Vagina (tissue), 2 donors: ENCODE results near the gene IFNW1.

Experiments
- POLR2A ChIP-seq, 2 donors: fragments of 450-650 bp; IDR thresholded peaks; one replicate each; pipeline ENCODE4 v1.6.1; 2017; ENCODE audit warnings: antibody characterized with exemption in 2 of 2, mild to moderate bottlenecking in 2 of 2, moderate library complexity in 2 of 2
- POLR2AphosphoS5 ChIP-seq, 2 donors: sonication (generic); formaldehyde crosslinking; IDR thresholded peaks; one replicate each; pipeline ENCODE4 v1.9.0; 2017; ENCODE audit warnings: antibody characterized with exemption in 2 of 2, mild to moderate bottlenecking in 2 of 2, low read depth in 1 of 2; ENCODE audit not compliant: insufficient read depth in 1 of 2
- TF ChIP-seq, protein P1 (sequence below), 3 experiments: fragments of 450-650 bp in 2 of 3; fragments of 200-600 bp in 1 of 3; sonication (generic) in 1 of 3; IDR thresholded peaks; one replicate each; pipeline ENCODE4 v1.5.1; 2017 to 2019; ENCODE audit warnings: antibody characterized with exemption in 3 of 3, mild to moderate bottlenecking in 2 of 3, moderate library complexity in 2 of 3

DNA sequence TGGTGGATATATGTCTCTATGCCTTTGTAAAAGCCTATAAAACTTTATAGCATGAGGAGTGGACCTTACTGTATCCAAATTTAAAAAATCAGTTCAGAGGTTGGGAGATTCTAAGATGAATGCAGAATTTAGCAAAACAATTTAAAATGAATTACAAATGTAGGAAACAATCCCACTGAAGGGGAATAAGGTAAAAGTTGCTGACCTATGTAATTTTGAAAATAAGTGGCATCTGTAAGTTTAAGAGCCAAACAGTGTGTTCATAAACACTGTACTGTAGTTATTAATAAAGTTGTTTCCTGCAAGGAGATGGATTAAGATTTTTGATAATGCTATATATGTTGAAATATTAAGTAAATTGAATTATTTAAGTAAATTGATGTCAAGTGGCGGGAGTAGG is 4.6 kb downstream of the IFNW1 start:
- TF ChIP-seq, protein P1, sequence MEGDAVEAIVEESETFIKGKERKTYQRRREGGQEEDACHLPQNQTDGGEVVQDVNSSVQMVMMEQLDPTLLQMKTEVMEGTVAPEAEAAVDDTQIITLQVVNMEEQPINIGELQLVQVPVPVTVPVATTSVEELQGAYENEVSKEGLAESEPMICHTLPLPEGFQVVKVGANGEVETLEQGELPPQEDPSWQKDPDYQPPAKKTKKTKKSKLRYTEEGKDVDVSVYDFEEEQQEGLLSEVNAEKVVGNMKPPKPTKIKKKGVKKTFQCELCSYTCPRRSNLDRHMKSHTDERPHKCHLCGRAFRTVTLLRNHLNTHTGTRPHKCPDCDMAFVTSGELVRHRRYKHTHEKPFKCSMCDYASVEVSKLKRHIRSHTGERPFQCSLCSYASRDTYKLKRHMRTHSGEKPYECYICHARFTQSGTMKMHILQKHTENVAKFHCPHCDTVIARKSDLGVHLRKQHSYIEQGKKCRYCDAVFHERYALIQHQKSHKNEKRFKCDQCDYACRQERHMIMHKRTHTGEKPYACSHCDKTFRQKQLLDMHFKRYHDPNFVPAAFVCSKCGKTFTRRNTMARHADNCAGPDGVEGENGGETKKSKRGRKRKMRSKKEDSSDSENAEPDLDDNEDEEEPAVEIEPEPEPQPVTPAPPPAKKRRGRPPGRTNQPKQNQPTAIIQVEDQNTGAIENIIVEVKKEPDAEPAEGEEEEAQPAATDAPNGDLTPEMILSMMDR (IDR thresholded peaks at IDR 0.05) = no peak
- TF ChIP-seq POLR2AphosphoS5 (IDR thresholded peaks at IDR 0.05; ENCODE audit: insufficient read depth in 1 of 2, low read depth in 1 of 2) (no peak), POLR2A (IDR thresholded peaks at IDR 0.05) (no peak)
